CD4-positive, alpha-beta T cell treated with Interleukin-17A for 1 hour (primary cell): ENCODE results near the gene BCL2L11.

Source experiments
- DNase-seq: peaks from one replicate; pipeline ENCODE4 v3.0.0-alpha.2; 2020

The BCL2L11 gene

DNA sequence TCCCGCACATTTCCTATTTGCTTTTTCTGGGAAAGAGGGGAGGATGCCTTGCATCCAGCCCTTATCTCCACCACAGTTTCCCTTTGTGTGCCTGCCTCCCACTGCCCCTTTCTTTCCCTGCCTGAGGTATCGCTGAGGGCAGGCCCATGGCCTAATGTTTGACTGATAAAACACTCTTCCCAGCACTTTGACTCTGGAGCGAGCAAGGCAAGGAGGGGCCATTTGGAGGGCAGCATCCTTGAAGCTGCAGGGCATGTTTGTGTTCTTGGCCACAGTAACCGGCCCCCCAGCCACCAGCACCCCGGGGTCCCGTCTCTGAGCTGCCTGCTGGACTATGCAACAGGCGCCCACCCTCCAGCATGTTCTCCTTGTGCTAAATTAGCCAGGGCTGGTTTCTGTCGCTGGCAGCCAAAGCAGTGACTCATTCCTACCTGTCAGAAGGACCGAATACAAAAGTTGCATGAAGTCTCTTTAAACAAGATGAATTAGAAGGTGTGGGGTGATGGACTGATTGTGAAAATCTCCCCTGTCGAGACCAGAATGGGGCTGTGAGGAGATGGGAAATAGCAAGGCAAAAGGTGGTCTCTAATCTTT lies 50.7 kb downstream of the BCL2L11 start:
- no peak for DNase-seq

DNA sequence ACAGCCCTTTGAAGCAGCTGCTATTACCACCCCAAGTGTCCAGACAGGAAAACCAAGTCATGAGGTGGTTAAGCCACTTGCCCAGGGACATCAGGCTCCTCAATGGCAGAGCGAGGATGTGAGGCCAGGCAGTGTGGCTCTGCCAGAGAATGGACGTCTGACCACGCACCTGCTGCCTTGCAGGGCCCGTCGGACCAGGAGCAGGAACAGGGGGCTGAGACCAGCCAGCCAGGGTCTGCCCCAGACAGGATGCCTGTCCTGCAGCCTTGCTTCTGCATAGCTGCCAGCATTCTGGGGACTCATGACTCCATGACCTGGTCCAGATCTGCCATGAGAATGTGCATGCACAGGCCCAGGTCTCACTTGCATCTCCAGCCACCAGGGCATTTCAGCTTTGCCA lies 52.0 kb downstream of the BCL2L11 start:
- no peak for DNase-seq

DNA sequence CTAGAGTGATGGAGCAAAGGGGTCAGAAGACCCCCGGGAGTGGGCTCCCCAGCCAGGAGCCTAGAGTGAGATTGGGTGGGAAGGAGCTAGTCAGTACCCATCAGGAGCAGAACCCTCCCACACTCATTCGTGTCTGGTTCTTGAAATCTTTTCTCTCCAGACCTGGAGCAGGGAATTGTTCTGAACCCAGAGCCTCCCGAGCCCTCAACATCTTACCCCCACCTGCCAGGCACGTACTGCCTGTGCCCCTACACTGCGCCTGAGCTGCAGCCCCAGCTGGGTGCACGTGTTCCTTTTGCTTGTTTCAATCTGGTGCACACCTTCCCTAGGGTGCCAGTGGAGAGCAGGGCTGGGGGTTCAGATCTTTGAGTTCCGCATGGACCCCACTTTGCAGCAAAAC lies 52.6 kb downstream of the BCL2L11 start:
- DNase-seq, result no peak

DNA sequence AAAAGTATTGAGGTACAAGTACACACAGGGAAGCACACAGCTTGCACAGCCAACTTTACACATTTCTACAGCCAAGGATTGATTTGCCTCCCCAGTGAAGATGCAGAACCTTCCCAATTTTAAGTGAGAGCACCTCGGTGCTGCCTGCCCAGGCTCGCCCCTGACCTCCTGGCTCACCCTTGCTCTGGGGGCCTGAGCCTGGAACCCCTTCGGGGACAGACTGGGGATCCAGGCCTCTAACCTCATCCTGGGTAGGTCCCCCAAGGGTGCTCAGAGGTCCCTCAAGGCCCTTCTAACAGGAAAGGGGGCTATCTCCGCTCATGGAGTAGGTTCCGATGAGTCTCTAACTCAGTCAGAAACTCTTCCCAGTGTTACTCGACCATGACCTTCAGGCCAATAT lies 53.1 kb downstream of the BCL2L11 start:
- no peak for DNase-seq

DNA sequence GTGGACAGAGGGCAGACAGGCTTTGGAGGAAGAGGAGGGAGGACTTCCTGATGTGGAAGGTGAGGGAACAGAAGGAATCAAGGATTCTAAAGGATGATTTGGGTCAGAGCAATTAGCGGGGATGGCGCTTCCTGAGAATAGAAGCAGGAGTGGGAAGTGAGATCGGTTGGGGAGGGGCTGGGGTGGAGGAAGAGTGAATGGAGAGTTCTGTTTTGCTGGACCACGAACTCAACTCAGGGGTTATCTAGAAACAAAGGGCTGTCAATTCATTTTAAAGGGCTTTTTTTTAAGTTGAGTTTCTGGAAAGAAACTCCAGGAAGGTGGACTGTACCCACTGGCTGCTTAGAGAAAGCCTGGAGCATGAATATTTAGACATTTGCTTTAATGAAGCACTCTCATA lies 54.9 kb downstream of the BCL2L11 start:
- DNase-seq, result no peak

DNA sequence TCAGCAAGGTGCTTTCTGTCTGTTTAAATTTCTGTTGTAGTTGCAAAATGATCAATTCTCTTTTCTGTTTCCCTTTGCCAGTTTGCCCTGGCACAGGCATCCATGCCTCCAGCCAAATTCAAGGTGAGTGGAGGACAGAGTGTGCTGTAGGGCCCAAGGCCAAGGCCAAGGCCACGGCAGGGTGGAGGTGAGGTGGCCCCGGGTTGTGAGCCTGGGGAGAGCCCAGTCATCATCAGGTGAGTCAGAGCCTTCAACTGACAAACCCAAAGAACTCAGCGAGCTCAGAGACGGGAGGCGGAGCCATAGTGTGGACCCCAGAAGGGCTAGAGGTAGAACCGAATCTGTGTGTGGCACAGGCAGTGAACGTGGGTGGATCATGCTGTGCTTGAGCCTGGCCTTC lies 55.7 kb downstream of the BCL2L11 start:
- no peak for DNase-seq

DNA sequence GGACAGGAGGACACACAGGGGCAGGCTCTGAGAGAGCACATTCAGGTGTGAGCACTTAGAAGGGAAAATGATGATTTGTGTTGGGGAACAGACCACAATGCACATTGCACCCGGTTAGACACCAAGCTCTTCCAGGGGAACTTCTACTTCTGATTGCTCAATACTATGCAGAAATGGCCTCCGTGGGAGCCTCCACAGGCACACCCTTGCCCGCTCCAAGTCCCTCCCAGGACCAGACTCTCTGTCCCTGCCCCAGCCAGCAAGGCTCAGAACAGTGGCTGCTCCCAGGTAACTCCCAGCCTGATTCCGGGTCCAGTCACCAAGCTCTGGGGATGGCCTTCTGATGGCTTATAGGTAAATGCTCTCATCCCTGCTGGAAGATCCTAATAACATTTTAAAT lies 56.2 kb downstream of the BCL2L11 start:
- no peak for DNase-seq

DNA sequence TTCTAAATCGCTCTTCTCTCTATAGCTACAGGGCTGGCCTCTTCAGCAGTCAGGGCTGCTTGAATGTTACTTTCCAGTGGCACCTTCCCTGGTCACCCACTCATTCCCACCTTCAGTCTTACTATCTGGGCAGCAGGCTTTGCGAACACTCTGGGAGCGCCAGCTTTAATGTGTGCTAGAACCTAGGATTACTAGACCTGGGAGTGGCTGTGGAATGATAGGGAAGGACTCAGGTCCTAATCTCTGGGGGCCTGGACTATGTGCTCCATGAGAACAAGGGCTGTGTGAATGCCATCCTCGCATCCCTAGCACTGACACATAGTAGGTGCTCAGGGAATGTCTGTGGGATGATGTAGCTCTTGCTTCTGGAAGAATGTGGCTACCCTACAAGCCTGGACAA lies 57.6 kb downstream of the BCL2L11 start:
- no peak for DNase-seq

DNA sequence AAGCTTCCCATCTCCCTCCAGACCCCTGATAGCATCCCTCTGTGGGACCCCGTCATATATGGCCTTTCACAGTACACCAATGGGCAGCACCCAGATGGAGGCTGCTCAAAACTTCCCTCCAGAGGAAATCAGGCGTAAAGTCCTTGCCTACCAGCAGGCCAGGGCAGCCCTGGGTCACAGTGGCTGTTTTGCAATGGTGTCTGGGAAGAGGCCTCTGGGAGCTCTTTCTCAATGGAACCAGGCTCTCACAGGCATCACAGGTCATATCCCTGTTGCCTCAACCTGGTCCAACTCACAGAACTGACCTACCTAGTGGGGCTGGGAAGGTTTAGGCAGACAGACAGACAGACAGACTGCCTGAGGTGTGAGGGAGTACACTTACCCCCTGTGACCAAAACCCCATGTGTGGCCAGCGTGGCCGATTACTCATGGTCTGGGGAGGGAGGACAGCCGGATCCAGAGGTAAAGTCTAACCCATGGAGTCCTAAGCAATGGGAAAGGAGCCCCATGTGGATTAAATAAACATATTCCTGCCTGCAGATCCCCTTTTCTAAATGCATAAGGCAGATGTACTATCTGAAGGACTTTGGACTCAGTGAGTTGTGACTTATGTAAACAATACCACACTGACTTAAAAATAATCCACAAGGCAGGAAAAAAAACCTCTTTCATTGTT lies 58.2 kb downstream of the BCL2L11 start:
- DNase-seq, result no peak

DNA sequence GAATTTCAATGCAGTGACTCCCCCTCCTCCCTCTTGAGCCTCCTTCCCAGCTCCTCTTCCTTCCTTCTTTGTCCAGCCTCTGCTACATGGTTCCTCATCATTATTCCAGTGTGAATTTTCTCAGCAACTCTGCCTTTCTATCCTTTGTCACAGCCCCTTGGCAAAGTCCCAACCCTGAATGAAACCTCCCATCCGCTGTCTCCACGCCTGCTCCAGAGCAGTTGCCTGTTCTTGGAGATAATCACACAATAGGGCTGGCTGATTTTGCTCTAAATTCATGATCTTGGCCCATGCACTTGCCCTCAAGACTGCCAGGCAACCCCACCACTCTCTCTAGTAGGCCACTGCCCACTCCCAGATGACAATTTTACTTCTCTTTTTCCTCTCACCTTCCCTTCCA lies 61.4 kb downstream of the BCL2L11 start:
- no peak for DNase-seq

DNA sequence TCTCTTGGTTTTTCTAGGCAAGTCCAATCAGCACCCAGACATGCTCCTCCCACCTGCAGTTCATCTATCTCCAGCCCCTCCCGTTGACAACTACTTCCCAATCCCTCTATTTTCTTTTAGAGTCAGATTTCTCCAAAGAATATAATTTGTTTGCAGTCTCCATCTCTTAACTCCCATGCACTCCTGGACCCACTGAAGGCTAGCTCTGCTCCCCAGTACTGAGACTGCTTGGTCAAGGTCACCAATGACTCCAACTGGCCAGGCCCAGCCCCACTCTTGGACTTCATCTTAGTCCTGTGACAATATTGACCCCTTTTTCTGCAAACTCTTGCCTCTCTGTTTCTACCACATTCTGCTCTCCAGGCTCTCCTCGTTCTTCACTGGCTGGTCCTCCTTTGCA lies 62.0 kb downstream of the BCL2L11 start:
- no peak for DNase-seq

DNA sequence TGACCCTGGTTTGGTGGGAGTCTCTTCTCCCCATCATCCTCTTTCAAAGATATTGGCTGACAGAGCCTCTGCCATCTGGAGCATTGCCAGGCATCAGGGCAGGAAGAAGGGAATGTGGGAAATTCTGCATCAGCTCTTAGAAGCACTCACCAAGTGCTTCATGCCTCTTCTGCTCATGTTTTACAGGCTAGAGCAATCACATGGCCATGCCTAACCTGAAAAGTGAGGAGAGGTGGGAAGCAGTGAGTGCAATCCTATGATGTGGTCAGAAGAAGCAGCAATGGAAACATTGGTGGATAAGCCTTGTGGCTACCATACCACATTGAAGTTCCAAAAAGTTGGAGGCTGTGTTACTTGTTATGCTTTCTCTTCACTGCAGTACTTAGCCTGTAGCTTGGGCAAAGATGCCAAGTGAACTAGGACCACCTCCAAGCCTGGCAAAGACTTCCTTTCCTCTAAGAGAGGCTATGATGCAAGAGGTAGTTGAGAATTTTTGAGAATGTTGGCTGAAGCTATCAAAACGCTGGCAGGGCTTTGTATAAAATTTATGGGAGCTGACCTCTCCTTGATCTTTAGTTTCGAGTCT lies 64.1 kb downstream of the BCL2L11 start:
- DNase-seq, result no peak

DNA sequence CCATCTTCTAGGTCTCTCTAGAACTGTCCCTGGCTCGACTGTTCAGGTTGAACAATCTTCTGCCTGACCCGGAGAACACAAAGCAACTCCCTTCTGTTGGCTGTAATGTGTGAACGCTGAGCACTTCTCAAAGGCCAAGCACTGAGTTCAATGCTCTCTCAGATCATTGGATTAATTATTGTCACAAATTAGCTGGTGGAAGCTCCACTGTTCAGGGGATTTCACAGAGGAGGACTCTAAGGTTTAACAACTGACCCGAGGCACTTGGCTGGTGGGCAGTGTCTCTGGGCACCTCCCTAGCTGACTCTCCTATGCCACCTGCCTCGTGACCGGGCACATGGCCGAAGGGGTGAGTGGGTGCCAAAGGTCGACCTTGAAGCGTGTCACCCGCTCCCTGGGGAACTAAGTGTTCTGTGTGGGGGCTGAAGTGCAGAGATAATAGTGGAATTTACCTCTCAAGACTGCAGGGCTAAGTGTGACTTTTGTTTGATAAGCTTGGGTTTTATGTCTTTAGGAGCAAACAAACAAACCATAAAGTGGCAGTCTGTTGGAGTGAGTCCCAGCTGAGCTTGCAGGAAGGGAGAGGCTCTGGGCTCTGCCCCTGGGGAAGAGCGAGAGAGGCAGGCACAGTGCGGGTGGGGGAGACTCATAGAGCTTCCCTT lies 64.8 kb downstream of the BCL2L11 start:
- DNase-seq, result no peak

DNA sequence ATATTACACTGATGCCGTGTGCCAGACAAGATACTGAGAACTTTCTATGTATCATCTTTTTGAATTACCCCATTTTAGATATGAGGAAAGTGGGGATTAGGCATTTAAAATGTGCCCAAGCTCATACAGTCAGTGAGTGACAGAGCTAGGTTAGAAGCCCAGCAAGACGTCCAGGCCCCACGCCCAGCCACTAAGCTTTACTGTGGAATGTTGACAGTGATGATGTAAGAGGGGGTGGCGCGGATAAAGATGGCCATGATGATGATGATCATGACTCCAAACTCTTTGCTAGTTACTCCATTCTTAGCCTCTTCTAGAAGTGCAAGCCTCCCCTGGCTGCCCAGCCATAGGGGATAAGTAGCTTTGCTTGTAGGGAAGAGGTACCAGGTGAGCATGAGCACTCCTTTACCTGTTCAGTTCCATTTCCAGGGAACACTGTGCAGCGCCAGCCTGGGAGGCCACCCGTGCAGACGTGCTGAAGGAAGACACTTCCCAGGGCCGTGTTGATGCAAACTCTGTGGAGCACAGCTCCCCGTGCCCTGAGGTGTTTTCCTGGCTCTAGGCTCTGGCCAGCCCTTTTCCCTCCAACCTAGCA lies 65.5 kb downstream of the BCL2L11 start:
- DNase-seq, result no peak

DNA sequence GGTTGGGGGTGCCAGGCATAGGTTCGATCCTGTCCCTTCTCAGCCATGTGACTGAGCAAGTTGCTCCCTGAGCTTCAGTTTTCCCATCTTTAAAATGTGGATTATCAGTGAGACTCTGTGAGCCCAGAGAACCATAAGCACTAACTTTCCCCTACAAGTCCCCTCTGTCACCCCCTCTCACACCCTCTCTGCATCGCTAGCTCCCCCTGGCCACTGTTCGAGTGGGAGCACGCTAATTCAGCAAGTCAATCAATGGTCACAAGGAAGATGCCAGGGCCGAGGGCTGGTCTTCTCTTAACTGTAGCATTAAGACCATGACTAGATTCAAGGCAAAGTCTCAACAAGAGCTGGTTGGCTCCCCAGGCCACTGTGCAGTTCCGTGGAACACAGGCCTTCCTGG lies 66.2 kb downstream of the BCL2L11 start:
- DNase-seq, result no peak

DNA sequence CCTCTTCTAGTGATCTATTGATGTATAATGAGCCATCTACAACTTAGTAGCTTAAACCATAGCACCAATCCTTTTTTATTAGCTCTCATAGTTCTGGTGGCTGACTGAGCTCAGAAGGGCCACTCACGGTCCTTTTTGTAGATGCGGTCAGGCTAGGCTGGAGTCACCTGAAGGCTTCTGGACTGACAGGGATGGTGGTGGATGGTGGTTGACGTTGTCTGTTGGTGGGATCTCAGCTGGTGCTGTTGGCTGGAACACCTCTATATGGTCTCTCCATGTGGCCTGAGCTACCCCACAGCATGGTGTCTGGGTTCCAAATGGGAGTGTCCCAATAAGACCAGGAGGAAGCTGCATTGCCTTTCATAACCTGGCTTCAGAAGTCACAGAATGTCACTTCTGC lies 68.0 kb downstream of the BCL2L11 start:
- DNase-seq, result no peak

DNA sequence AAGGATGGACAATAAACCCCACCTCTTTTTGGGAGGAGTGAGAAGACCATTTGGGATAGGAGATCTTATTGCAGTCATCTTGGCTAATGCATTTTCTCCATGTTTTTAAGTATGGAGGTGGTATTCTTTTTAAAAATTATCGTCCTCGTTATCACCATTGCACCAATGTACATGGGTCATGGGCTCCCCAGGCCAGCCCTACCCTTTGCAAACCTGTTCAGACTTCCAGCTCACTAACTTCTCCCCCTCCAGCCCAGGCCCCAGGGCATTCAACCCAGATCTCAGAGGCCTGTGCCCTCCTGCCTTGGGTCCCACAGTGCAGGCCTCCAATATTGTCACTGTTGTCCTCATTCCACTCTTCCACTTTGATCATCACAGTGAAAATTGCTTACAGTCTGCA lies 68.4 kb downstream of the BCL2L11 start:
- no peak for DNase-seq

DNA sequence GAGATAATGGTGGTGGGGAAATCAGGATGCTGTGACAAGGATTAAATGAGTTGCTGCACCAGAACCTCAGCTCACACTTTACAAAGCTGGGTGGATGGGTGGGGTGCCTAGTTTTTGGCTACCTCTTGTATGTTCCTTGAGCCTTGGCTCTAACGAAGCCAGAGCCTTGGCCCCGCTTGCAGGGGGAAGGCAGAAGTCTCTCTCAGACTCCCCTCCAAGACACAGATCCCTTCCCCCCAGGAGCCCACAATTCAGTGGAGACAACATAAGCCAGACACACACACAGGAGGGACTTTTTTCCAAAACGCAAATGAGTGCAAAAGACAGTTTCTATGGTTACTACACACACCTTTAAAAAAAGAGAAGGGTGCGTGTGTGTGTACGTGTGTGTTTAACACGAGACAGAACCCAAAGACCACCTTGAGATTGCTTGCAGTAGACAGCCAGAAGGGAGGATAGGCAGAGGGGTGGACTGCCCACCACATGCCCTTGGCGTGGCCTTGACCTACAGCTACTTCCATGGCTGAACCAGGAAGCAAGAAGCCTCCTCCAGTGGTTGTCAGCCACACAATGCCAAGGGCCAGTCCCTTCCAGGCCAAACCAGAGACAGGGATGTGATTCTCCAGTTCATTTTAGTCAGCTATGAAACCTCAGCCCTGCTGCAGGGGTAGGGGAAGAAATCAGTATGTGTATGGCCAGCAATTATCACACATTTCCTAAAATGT lies 70.3 kb downstream of the BCL2L11 start:
- no peak for DNase-seq

DNA sequence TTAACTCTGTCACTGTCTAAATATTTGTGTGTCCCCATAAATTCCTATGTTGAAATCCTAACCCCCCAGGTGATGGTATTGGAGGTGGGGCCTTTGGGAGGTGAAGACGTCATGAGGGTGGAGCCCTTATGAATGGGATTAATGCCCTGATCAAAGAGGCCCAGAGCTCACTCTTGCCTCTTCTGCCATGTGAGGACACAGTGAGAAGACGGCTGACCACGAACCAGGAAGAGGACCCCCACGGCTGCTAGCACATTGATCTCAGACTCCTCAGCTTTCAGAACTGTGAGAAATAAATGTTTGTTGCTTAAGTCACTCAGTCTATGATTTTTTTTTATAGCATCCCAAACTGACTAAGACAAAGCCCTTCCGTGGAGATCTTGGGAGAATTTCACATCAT lies 71.2 kb downstream of the BCL2L11 start:
- no peak for DNase-seq

DNA sequence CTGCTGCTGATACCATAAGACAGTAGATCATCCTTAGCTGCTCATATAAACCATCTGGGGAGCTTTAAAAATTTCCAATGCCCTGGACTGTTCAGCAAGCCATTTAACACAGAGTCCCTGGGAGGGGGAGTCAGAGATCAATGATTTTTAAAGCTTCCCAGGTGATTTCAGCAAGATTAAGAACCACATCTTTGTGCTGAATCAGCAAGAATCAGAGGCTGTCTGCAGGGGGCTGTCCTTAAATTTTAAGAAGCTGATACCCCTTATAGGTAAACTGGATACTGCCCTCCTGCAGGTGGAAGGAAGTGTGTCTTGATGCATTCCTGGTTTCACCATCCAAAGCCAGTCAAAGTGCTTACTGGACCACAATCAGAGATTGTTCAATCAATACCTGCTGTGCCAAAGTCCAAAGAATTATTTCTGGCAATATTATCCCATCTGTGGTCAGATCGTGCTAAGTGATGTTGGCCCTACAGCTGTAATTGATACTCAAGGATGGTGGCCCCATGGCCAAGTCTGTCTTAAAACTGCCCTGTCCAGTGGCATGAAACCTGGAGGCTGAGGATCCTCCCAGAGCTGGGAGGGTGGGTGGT lies 72.2 kb downstream of the BCL2L11 start:
- no peak for DNase-seq

DNA sequence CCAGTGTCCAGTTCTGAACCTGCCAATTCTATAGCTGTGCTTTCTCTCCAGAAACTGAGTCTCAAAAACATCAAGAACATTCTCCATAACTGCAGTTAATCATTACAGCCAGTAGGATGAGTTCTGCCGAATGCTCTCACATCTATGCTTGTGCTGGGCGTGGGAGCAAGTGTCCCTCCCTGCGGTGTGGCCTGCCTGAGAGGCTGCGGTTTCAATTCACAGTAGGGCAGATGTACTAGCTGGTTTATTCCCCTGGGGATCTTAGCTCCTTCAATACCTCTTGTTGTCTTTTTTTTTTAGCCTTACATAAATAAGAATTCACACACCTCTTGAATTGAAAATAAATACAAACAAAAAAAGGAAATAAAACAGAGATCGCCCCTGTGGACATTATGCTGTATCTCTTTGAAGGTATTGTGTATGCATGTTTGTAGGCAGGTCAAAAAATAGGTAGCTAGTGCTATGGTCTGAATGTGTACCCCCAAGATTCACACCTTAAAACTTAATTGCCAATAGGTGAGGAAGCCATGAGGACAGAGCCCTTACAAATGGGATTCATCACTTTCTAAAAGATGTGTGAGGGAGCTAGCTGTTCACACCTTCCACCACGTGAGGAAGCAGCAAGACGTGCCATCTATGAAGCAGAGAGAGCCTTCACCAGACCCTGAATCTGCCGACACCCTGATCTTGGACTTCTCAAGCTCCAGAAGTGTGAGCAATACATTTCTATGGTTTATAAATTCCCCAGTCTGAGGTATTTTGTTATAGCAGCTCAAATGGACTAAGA lies 74.3 kb downstream of the BCL2L11 start:
- DNase-seq, result no peak

DNA sequence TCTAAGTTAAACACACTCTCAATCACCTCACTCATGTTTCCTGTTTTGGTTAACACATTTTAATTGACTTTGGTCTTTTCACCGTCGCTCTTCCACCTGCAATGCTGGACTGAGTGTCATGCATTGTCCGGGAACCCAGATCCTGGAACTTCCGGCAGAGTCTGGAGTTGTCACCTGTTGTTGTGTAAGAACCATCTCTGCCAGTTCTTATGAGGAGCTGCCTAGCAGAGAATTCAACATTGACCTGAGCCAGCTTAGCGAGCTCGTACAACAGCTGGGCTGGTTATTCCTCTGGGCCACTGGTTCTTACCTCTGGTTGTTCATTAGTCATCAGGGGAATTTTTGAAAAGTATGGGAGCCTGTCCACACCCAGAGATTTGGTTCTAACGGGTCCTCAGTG lies 75.7 kb downstream of the BCL2L11 start:
- DNase-seq, result no peak
